Neural cell (in vitro differentiated cells): ENCODE measurements around the gene ADGRB3.

ENCODE experiments used
- EP300 ChIP-seq: fragments of 450-650 bp; conservative IDR thresholded peaks from 2 replicates; pipeline ENCODE4 v1.6.1; 2014; ENCODE audit warnings: antibody characterized with exemption, mild to moderate bottlenecking, moderate library complexity; ENCODE audit not compliant: poor library complexity, severe bottlenecking
- EZH2 ChIP-seq: fragments of 200-600, 300-800 bp; shearing (Covaris generic), sonication (generic); IDR thresholded peaks from 2 replicates; pipeline ENCODE4 v1.6.1; 2014; ENCODE audit warnings: antibody characterized with exemption, low read length, borderline replicate concordance, mild to moderate bottlenecking; ENCODE audit not compliant: insufficient read depth, poor library complexity, severe bottlenecking
- REST ChIP-seq: IDR thresholded peaks from 2 replicates; pipeline ENCODE4 v1.6.1; 2012; ENCODE audit warnings: borderline replicate concordance
- TF ChIP-seq, protein P1 (sequence below): fragments of 450-650 bp; IDR thresholded peaks from 2 replicates; pipeline ENCODE4 v1.5.1; 2014; ENCODE audit warnings: antibody characterized with exemption, mild to moderate bottlenecking, moderate library complexity; ENCODE audit not compliant: poor library complexity, severe bottlenecking

DNA sequence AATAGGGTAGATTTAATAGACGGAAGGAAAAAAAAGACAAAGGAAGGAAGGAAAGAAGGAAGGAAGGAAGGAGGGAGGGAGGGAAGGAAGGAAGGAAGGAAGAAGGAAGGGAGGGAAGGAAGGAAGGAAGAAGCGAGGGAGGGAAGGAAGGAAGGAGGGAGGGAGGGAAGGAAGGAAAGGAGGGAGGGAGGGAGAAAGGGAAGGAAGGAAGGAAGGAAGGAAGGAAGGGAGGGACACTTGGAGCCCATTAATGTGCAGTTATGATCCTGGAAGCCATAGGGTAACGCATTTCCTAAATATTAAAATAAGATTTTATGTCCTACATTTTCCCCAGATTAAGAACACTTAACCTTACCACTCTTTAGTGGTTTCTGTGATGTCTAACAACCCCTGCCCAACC lies 465.7 kb downstream of the ADGRB3 start:
- TF ChIP-seq, protein P1, sequence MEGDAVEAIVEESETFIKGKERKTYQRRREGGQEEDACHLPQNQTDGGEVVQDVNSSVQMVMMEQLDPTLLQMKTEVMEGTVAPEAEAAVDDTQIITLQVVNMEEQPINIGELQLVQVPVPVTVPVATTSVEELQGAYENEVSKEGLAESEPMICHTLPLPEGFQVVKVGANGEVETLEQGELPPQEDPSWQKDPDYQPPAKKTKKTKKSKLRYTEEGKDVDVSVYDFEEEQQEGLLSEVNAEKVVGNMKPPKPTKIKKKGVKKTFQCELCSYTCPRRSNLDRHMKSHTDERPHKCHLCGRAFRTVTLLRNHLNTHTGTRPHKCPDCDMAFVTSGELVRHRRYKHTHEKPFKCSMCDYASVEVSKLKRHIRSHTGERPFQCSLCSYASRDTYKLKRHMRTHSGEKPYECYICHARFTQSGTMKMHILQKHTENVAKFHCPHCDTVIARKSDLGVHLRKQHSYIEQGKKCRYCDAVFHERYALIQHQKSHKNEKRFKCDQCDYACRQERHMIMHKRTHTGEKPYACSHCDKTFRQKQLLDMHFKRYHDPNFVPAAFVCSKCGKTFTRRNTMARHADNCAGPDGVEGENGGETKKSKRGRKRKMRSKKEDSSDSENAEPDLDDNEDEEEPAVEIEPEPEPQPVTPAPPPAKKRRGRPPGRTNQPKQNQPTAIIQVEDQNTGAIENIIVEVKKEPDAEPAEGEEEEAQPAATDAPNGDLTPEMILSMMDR = no peak
- TF ChIP-seq EP300 (no peak), REST (no peak), EZH2 (no peak)
